Activated effector memory CD4-positive, alpha-beta T cell treated with anti-CD3 and anti-CD28 coated beads, Interleukin-2, amount 50 U/mL, for 16 hours (primary cell): ENCODE results near the gene MGMT.

Experiments
- DNase-seq: peaks from one replicate; pipeline ENCODE4 v3.0.0-alpha.2; 2020

The MGMT gene

DNA sequence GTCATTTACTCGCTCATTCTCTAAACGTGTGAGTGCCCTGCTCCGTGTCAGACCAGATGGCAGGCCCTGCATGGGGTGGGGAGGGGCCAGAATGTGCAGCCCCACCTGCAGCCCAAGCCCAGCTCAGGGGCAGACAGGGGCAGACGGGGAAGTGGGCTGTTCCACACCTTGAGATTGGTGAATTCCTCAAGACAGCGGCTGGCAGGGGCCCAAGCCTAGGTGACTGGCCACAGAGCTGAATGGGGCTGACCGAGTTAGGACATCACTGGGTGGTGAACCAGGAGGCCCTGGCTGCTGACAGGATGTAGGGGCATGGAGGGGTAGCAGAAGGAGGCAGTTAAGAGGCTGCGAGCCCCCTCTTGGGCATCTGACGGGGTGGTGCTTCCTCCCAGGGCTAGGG is 79.1 kb downstream of the MGMT start:
- no peak for DNase-seq

DNA sequence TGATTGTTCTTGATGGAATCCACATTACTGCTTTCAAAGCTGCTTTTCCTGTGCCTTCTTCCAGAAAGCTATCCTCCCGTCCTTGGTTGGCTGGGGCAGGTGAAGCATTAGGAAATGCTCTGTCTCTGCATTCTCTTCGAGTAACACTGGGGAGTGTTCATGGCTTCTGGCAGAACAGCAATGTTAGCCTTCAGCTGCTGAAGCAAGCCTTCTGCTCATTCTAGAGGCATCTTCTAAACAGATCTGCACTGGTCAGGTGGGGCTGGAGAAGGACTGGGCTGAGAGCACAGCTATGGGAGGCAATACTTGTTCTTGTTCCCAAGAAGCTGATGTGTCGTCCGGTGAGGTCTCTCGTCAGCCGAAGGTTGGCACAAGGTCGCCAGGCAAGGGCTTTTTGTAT is 80.6 kb downstream of the MGMT start:
- DNase-seq, result no peak

GRCh38 chr10:129548600-129548999 is 81.6 kb downstream of the MGMT start:
- no peak for DNase-seq

DNA sequence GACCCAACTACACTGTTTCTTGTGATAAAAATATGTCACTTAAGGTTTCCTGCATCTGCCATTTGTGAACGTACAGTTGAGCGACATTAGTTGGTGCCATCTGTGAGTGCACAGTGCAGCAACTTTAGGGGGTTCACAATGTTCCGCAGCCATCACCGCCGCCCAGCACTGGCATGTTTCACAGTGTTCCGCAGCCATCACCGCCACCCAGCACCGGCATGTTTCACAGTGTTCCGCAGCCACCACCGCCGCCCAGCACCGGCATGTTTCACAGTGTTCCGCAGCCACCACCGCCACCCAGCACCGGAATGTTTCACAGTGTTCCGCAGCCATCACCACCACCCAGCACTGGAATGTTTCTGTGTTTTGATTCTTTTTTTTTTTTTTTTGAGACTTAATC is 83.0 kb downstream of the MGMT start:
- DNase-seq, result no peak

GRCh38 chr10:129550658-129551057 is 83.6 kb downstream of the MGMT start:
- no peak for DNase-seq

DNA sequence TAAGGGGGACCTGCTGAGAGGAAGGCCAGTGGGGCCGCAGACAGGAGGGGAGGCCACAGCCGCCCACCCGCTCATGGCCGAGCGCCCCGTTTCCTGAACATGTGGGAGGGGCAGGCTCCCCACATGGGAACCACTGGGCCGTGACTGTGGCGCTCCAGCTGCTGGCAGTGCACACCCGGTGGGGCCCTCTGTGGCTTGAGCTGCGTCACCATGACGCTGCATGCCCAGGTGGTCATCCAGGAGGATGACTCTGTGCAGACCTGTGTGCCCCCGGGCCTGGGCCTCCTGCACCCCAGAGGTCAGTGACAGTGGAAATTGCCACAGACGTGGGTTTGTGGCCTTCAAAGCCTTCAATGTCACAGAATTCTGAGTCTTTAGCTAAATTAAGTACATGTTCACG is 85.1 kb downstream of the MGMT start:
- DNase-seq, result no peak

- DNase-seq, result no peak
These were observed 86.9 kb downstream of the MGMT start for GRCh38 chr10:129553928-129554327.

DNA sequence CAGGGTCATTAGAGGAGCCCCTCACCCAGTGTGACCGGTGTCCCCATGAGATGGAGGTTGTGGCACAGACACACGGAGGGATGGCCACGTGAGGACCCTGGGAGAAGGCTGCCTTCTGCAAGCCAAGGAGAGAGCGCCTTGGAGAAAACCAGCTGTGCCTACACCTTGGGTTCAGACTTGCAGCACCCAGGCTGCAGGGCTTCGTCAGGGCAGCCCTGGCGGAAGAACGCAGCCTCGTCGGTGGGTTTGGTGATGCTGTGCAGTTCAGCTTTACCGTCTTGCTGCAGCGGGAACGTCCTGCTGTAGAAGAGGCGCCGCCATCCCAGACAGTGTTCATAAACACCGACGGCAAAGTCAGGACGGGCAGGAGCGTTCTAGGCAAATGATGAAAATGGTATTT is 89.3 kb downstream of the MGMT start:
- DNase-seq, result no peak

- DNase-seq, result no peak
These were observed 93.3 kb downstream of the MGMT start for GRCh38 chr10:129560361-129560760.

- DNase-seq, result no peak
These were observed 95.4 kb downstream of the MGMT start for GRCh38 chr10:129562487-129562886.

DNA sequence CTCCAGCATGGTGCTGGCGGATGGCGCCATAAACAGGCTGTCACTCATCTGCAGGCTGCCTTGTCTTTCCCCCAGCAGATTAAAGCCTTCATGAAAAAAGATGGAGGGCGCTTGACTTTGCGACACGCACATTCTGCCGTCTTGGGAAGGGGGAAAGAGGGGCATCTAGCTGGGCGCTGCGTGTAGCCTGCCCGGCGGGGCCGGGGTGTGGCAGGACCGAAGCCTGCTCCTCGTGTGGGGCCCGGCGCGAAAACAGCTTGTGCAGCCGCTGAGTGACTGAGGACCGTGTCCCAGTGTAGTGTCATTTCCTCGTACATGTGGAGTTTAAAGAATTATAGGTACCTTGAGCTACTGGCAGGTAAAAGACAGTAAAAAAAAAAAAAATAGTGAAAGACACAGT is 97.9 kb downstream of the MGMT start:
- DNase-seq, result no peak

DNA sequence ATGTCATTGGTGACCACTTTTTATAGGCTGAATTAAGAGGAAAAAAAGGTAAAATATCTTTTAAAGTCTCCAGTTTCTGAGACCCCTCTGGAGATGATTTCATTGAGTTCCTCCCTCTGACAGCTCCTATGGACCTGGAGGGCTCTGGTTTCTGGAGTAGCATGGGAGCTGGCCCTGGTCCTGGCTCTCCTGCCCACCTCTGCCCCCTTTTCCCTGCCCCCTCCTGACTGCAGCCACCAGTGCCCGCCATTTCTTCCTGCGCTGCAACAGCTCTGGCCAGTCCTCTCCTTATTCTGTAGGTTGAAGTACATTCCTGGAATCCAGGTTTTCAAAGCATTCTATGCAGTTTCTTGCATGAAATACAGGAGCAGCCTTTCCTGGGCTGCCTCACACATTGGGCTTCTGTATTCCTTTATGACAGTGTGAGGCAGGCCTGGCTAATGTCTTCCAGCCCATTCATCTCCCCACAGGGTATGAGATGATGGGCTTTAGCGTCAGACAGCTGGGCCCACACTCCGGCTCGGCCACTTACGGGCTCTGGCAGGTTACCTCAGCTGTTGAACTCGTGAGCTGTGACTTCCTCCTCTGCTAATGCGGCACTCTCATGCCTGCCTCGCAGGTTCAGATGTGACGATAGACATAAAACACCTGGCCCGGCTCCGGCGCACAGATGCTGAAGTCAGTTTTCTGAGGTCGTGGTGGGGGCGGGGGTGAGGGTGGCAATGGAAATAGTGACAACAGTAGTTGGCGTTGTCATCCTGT is 101.7 kb downstream of the MGMT start:
- no peak for DNase-seq

DNA sequence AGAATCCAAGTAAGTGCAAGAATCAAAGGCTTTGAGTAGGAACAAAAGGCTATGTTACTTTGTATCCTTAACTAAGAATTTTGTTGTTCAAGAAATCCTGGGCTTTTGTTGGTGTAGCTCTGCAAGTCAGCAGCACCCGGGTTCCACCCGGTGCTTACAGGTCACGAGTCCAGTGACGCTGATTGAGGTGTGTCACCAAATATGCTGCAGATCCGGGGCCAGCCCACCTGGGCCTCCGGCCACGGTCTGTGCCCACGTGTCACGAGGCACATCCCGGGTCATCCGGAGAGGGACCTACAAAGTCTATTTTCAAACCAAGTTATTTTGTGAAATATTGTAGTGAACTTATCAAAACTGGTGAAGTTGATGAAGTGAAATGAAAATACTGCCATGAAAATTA is 103.1 kb downstream of the MGMT start:
- DNase-seq, result no peak

DNA sequence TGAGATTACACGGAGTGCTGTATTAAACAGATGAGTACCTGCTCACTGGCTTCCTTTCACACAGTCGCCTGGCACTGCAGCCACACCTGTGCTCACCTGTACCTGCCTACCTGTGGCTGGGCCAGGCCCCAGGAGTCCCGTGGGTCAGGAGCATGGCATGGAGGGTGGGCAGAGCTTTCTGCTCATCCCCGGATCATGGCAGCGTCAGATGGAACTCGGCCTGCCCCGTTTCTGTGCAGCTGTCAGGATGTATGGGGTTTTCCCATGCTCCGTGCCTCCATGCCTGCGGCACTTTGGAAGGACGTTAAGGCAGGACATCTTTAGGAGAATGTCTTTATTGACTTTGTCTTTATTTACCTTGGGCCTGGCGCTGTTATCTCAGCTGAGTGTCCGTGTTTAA is 112.2 kb downstream of the MGMT start:
- DNase-seq, result no peak

GRCh38 chr10:129580010-129580409 is 113.0 kb downstream of the MGMT start:
- DNase-seq, result no peak

DNA sequence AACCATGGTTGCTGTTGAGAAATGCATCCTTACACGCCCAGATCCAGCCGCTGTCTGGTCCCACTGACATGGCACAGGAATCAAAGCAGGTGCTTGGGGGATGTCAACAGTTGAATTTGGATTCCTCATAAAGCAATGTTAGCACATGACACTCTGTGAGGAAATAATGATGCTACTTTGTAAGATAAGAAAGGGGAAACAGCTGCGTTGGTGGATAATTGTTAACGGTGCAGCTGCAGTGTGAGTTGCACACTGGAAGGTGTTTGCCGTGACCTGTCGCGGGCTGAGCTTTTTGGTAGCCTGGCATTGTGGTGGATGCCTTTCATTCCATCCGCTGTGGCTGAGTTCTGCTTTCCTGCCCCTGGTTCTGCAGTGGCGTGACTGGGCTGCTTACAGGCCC is 113.9 kb downstream of the MGMT start:
- no peak for DNase-seq

DNA sequence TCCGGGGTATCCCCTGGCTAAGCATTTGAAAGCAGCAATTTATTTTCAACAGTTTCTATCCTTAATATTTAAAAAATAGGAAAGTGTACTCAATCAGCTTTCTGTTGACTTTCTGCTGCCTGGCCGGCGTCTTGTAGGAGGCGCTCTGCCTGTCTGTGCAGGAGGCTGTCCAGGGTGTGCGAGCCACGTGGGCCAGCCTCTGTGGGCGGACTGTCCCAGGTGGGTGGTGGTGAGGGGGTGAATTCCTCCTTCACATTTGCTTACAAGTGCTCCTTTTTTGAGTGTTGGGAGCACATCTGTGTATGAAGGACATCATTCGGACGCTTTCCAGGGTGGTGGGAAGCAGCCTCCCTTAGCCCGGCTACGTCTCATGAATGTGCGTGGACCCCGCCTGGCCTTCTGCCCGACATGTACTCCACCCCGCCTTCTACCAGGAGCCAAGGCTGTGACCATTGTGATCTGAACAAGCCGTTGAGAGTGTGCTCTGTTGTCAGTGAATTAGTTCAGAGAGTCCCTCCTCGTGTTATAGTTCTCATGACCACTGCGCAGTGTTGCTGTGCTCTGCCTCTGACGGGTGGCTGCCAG is 114.9 kb downstream of the MGMT start:
- DNase-seq, result no peak

DNA sequence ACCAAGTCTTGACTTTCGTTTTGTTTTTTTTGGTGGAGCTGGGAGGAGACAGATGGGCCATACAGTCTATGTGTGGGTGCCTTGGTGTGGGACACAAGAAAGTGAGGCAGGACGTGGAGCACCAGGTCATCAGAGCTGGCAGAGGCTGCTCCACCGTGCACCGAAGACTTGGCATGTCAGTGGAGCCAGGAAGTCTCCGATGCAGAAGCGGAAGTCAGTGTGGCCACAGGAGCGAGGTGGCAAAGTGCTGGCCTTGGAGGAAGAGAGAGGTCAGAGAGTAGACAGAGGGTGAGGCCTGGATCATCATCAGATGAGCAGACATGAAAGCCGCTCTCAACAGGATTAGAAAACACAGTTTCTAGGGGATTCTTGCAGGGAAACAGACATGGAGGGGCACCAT is 116.8 kb downstream of the MGMT start:
- DNase-seq, result no peak

- DNase-seq, result no peak
These were observed 119.9 kb downstream of the MGMT start for GRCh38 chr10:129586898-129587443.

DNA sequence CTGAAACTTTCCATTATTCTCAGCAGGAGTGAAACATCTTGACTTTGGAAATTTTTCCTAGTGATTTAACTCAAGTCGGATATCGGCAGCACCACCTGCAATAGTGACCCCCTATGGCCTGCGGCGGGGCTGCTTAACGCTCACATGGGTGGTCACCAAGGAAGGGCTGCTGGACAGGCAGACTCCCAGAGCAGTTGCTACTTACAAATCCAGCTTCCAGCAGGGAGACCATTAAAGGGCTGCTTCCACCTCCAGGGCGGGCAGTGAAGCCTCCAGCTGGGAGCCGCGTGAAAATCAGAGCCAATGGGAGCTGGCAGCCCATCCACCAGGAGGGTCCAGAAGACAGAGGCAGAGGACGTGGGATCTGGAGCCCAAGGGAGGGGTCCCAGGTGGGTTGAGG is 122.5 kb downstream of the MGMT start:
- no peak for DNase-seq

DNA sequence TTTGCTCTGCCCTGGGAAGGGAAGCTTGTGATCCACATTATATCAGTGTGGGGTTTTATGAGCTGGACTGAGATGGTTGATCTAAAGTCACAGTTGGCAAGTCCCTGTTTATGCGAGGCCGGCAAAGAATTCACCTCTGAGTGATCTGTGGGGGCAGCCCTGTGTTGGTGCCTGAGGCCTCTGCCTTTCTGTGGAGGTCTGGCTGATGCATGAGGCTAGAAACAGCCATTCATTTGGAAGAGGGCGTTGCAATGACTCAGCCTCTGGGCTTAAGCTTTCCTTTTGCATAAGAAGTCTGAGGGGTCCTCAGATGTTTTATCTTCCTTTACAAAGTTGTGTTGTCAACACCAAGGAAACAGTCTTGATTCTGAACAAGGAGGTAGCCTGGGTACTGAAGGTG is 126.9 kb downstream of the MGMT start:
- no peak for DNase-seq

DNA sequence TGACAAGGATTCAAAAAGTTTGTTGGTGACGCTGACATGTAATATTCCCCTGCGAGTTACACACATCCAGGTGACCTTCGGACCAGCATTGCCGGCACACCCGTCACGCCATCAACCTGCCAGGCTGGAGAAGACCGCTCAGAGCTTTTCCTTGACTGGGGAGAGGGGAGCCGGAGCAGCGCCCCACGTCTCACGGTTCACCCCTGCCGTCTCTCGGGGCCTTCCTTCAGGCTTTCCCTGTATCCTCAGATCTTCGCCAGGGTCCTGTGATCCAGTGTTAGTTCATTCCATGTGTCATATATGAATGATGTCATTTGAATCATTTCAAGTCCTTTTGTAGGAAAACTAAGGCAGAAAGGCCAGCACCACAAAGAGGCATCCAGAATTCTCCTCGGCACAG is 127.8 kb downstream of the MGMT start:
- no peak for DNase-seq

DNA sequence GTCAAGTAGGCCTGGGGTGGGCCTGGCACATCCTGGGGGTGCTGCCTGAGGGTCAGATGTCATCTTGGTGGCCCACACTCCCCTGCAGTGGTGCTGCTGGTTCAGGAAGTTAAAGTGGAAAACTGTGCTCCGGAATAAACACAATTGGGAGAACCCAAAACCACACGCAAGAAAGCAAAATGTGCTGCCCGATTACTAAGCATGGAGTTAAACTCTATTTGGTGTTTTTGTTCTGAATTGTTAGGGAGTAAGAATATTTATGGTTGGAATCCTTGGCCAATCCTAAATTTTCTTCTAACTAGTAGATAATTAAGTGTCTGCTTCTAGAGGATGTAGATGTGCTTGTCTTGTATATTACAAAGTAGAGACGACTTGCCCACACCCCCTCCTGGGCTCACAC is 131.4 kb downstream of the MGMT start:
- DNase-seq, result no peak

- DNase-seq, result no peak
These were observed 132.1 kb downstream of the MGMT start for GRCh38 chr10:129599160-129599559.

- DNase-seq, result no peak
These were observed 134.7 kb downstream of the MGMT start for GRCh38 chr10:129601737-129602136.
